Body of pancreas (tissue), 4 donors: ENCODE results near the gene MYO10. TPM values are rescaled to one million over a fixed set of nuclear protein-coding genes. Genes with fewer than 3 reads are reported as not detected.

ENCODE experiments used
- ATAC-seq: fragments of 150-250 bp; one replicate; pipeline ENCODE4 v1.9.1; 2016
- DNase-seq, 4 donors: peaks; one replicate each; pipeline ENCODE4 v3.0.0-alpha.2; 2019
- H3K27ac ChIP-seq, 4 donors: fragments of 200-600 bp; sonication (generic); 1 replicate in 3 of 4; 2 replicates in 1 of 4; pipeline versions ENCODE4 v1.5.1 to v1.6.1; 2016 to 2019; ENCODE audit warnings: mild to moderate bottlenecking in 1 of 4, mixed read lengths in 1 of 4, moderate library complexity in 1 of 4
- H3K27me3 ChIP-seq, 2 donors: fragments of 200-600 bp; sonication (generic); one replicate each; pipeline ENCODE4 v1.6.0; 2016; ENCODE audit warnings: mild to moderate bottlenecking in 1 of 2
- H3K36me3 ChIP-seq, 2 donors: fragments of 200-600 bp; sonication (generic); replicated peaks in 1 of 2; 2 replicates each; pipeline ENCODE4 v1.5.1; 2016; ENCODE audit warnings: low read depth in 2 of 2; ENCODE audit not compliant: insufficient read depth in 1 of 2
- H3K4me1 ChIP-seq: fragments of 200-600 bp; sonication (generic); one replicate; pipeline ENCODE4 v1.6.0; 2016
- H3K4me3 ChIP-seq, 2 donors: fragments of 200-600 bp; sonication (generic); 1 replicate in 1 of 2; 2 replicates in 1 of 2; pipeline ENCODE4 v1.5.1; 2016 to 2019
- H3K9me3 ChIP-seq, 3 donors: fragments of 200-600 bp; sonication (generic); 1 replicate in 2 of 3; 2 replicates in 1 of 3; pipeline ENCODE4 v1.5.1; 2016
- CTCF ChIP-seq, 7 experiments: fragments of 450-650 bp in 4 of 7; fragments of 200-600 bp in 3 of 7; sonication (generic) in 3 of 7; IDR thresholded peaks; one replicate each; pipeline ENCODE4 v1.5.1; 2016 to 2019; ENCODE audit warnings: antibody characterized with exemption in 7 of 7
- POLR2A ChIP-seq, 3 donors: fragments of 450-650 bp; IDR thresholded peaks; one replicate each; pipeline ENCODE4 v1.6.1; 2016; ENCODE audit warnings: antibody characterized with exemption in 3 of 3, mild to moderate bottlenecking in 2 of 3
- WGBS, 2 donors: methylation state at CpG; one replicate each; pipeline ENCODE4 v1.1.5; 2017; 5-methylcytosine and 5-hydroxymethylcytosine counted together
- intact Hi-C: fragments of 100-400 bp; cut with DNase I; formaldehyde crosslinking; loops from one replicate; pipeline ENCODE4 v1.15.1; 2023
- total RNA-seq, 2 donors: library from RNA; depleted of rRNA; stranded (reverse); fragments of >200 nt; gene quantifications; one replicate each; pipeline ENCODE4 v1.1.0, GENCODE V29; 2016

The MYO10 gene
- total RNA-seq, 2 donors from 2014 or later: 35.8 to 162 TPM

- intact Hi-C loops: no loop called here
- TF ChIP-seq CTCF (IDR thresholded peaks at IDR 0.05): no peak
- no peak for TF ChIP-seq POLR2A (IDR thresholded peaks at IDR 0.05)
- no peak overlapping the region for H3K27ac ChIP-seq
- H3K4me3 ChIP-seq: no peak overlapping the region
- H3K4me1 ChIP-seq: peaks cover 71% of the 10 kb centered on the region
- H3K27me3 ChIP-seq: no peaks in the 10 kb centered on the region
- 79 to 83% methylated on average over 4 of the region's 4 CpGs for WGBS, 2 donors
- ATAC-seq (no peak), DNase-seq (no peak)
- H3K9me3 ChIP-seq: no peaks in the 10 kb centered on the region
- H3K36me3 ChIP-seq: no peaks in the 10 kb centered on the region
Measured at GRCh38 chr5:16918156-16918555, 17.9 kb downstream of the MYO10 start.

- H3K27ac ChIP-seq: peak overlapping the region in 1 of 4 donors; percentile 10
- H3K36me3 ChIP-seq: no peaks in the 10 kb centered on the region
- no peak for ATAC-seq
- DNase-seq: no peak
- intact Hi-C loops: no loop called here
- peaks cover 65% of the 10 kb centered on the region for H3K4me1 ChIP-seq
- no peaks in the 10 kb centered on the region for H3K27me3 ChIP-seq
- no peak for TF ChIP-seq CTCF (IDR thresholded peaks at IDR 0.05)
- no peak for TF ChIP-seq POLR2A (IDR thresholded peaks at IDR 0.05)
- WGBS, 2 donors: 78 to 80% methylated on average over 3 of the region's 3 CpGs
- H3K4me3 ChIP-seq: no peak overlapping the region
- no peaks in the 10 kb centered on the region for H3K9me3 ChIP-seq
Measured at GRCh38 chr5:16916262-16916878, 19.7 kb downstream of the MYO10 start.

GRCh38 chr5:16914584-16914983 is 21.5 kb downstream of the MYO10 start:
- H3K4me1 ChIP-seq: peaks cover 62% of the 10 kb centered on the region
- no peaks in the 10 kb centered on the region for H3K36me3 ChIP-seq
- DNase-seq (peak in 3 of 4 donors; percentile 50 to 72 (median 56)), ATAC-seq (peak; percentile 34)
- TF ChIP-seq CTCF (IDR thresholded peaks at IDR 0.05) (no peak), POLR2A (IDR thresholded peaks at IDR 0.05) (no peak)
- H3K9me3 ChIP-seq: no peaks in the 10 kb centered on the region
- H3K4me3 ChIP-seq: no peak overlapping the region
- peak overlapping the region; percentile 62 to 71 (median 68) for H3K27ac ChIP-seq
- intact Hi-C loops: no loop called here
- H3K27me3 ChIP-seq: no peaks in the 10 kb centered on the region
- WGBS, 2 donors: 26 to 28% methylated on average over 6 of the region's 6 CpGs

GRCh38 chr5:16914108-16914435 is 22.0 kb downstream of the MYO10 start:
- DNase-seq: peak; percentile 43 to 78 (median 58)
- H3K4me3 ChIP-seq: no peak overlapping the region

More at GRCh38 chr5:16914108-16914435, 22.0 kb downstream of the MYO10 start:
- peak; percentile 59 for ATAC-seq
- intact Hi-C loops: no loop called here
- Histone ChIP-seq H3K27ac (peak overlapping the region; percentile 62 to 71 (median 68)), H3K36me3 (no peaks in the 10 kb centered on the region), H3K4me1 (peaks cover 57% of the 10 kb centered on the region), H3K9me3 (no peaks in the 10 kb centered on the region), H3K27me3 (no peaks in the 10 kb centered on the region)
- 23 to 31% methylated on average over 8 of the region's 8 CpGs for WGBS, 2 donors
- TF ChIP-seq CTCF (IDR thresholded peaks at IDR 0.05): no peak
- TF ChIP-seq POLR2A (IDR thresholded peaks at IDR 0.05): no peak
